CD14-positive monocyte (primary cell): ENCODE measurements around the gene FOCAD. TPM values are rescaled to one million over a fixed set of nuclear protein-coding genes. Genes with fewer than 3 reads are reported as not detected.

ENCODE experiments used
- DNase-seq, 3 donors: peaks; one replicate each; pipeline ENCODE4 v3.0.0-alpha.2; 2011 to 2022
- H2AFZ ChIP-seq: 2 replicates; pipeline ENCODE4 v1.6.0; 2012; ENCODE audit warnings: mild to moderate bottlenecking, low read depth, low read length, inconsistent platforms; ENCODE audit not compliant: insufficient read depth, poor library complexity, severe bottlenecking
- H3K27ac ChIP-seq, 2 donors: 1 replicate in 1 of 2; 2 replicates in 1 of 2; pipeline ENCODE4 v1.5.1; 2012 to 2013; ENCODE audit warnings: low read length in 2 of 2, control low read depth in 1 of 2, inconsistent platforms in 1 of 2, low read depth in 1 of 2, mild to moderate bottlenecking in 1 of 2
- H3K27me3 ChIP-seq, 2 donors: one replicate each; pipeline versions ENCODE4 v1.6.0 to v1.6.1; 2011 to 2013; ENCODE audit warnings: low read length in 2 of 2; ENCODE audit not compliant: control insufficient read depth in 2 of 2, insufficient read depth in 2 of 2
- H3K36me3 ChIP-seq, 2 donors: replicated peaks in 1 of 2; 1 replicate in 1 of 2; 2 replicates in 1 of 2; pipeline versions ENCODE4 v1.5.1 to v1.6.1; 2012 to 2013; ENCODE audit warnings: low read length in 2 of 2, control low read depth in 1 of 2, inconsistent platforms in 1 of 2, mild to moderate bottlenecking in 1 of 2; ENCODE audit not compliant: insufficient read depth in 2 of 2, control insufficient read depth in 1 of 2
- H3K4me1 ChIP-seq, 2 donors: 1 replicate in 1 of 2; 2 replicates in 1 of 2; pipeline versions ENCODE4 v1.5.1 to v1.6.1; 2012 to 2013; ENCODE audit warnings: low read length in 2 of 2, control low read depth in 1 of 2, inconsistent platforms in 1 of 2, mild to moderate bottlenecking in 1 of 2, moderate library complexity in 1 of 2; ENCODE audit not compliant: insufficient read depth in 2 of 2, control insufficient read depth in 1 of 2
- H3K4me2 ChIP-seq: replicated peaks from 2 replicates; pipeline ENCODE3; 2012; ENCODE audit warnings: low read length, moderate library complexity, mild to moderate bottlenecking; ENCODE audit not compliant: poor library complexity, severe bottlenecking; ENCODE audit errors: extremely low read depth
- H3K4me3 ChIP-seq, 3 experiments: fragments of 200-600 bp in 1 of 3; sonication (generic) in 1 of 3; replicated peaks in 1 of 3; 1 replicate in 2 of 3; 2 replicates in 1 of 3; pipeline ENCODE4 v1.5.1; 2011 to 2013; ENCODE audit warnings: low read length in 3 of 3, mild to moderate bottlenecking in 3 of 3, control low read depth in 2 of 3, low read depth in 2 of 3, inconsistent platforms in 1 of 3, moderate library complexity in 1 of 3
- H3K79me2 ChIP-seq: 2 replicates; pipeline ENCODE4 v1.6.0; 2012; ENCODE audit warnings: mild to moderate bottlenecking, control low read depth, inconsistent platforms, low read length, moderate library complexity; ENCODE audit not compliant: insufficient read depth
- H3K9ac ChIP-seq: 2 replicates; pipeline ENCODE4 v1.6.0; 2017; ENCODE audit warnings: low read length, mild to moderate bottlenecking; ENCODE audit not compliant: insufficient read depth, poor library complexity, severe bottlenecking
- H3K9me3 ChIP-seq, 2 donors: replicated peaks in 1 of 2; 1 replicate in 1 of 2; 2 replicates in 1 of 2; pipeline versions ENCODE4 v1.5.1 to v1.6.1; 2012 to 2013; ENCODE audit warnings: low read length in 2 of 2, control low read depth in 1 of 2; ENCODE audit not compliant: control insufficient read depth in 1 of 2, insufficient read depth in 1 of 2
- H4K20me1 ChIP-seq: 2 replicates; pipeline ENCODE4 v1.6.0; 2012; ENCODE audit warnings: mild to moderate bottlenecking, low read length, control low read depth, moderate library complexity; ENCODE audit not compliant: insufficient read depth
- H3K27ac Mint-ChIP-seq, 7 donors: one replicate each; pipeline ENCODE4 v1.8.0; 2020; ENCODE audit warnings: mild to moderate bottlenecking in 7 of 7, mixed read lengths in 7 of 7, moderate library complexity in 6 of 7, inconsistent platforms in 2 of 7
- H3K27me3 Mint-ChIP-seq, 3 donors: one replicate each; pipeline ENCODE4 v1.8.0; 2021 to 2022; ENCODE audit warnings: low read depth in 3 of 3, mild to moderate bottlenecking in 3 of 3, mixed read lengths in 3 of 3, moderate library complexity in 3 of 3, inconsistent platforms in 1 of 3
- H3K36me3 Mint-ChIP-seq, 2 donors: one replicate each; pipeline ENCODE4 v1.8.0; 2020; ENCODE audit warnings: mixed read lengths in 2 of 2, inconsistent platforms in 1 of 2, mild to moderate bottlenecking in 1 of 2
- H3K4me1 Mint-ChIP-seq: one replicate; pipeline ENCODE4 v1.8.0; 2020; ENCODE audit warnings: mild to moderate bottlenecking, mixed read lengths
- H3K4me3 Mint-ChIP-seq, 2 donors: one replicate each; pipeline ENCODE4 v1.8.0; 2020; ENCODE audit warnings: mild to moderate bottlenecking in 2 of 2, mixed read lengths in 2 of 2, moderate library complexity in 1 of 2
- H3K9me3 Mint-ChIP-seq, 7 donors: one replicate each; pipeline ENCODE4 v1.8.0; 2020 to 2022; ENCODE audit warnings: mixed read lengths in 7 of 7, mild to moderate bottlenecking in 6 of 7, moderate library complexity in 6 of 7, inconsistent platforms in 2 of 7
- WGBS: methylation state at CpG from one replicate; pipeline ENCODE4 v1.1.5; 2013; ENCODE audit warnings: missing lambda C conversion rate; ENCODE audit not compliant: insufficient coverage; 5-methylcytosine and 5-hydroxymethylcytosine counted together
- intact Hi-C, 2 donors: fragments of 100-400 bp; cut with micrococcal nuclease; formaldehyde crosslinking; loops; one replicate each; pipeline versions ENCODE4 v1.15.0 to v1.15.1; 2023
- polyA minus RNA-seq: library from RNA; depleted of rRNA, polyadenylated mRNA; stranded (reverse); fragments of >200 nt; gene quantifications from 2 replicates; pipeline ENCODE4 v1.2.3, GENCODE V29; 2012
- polyA plus RNA-seq, 3 donors: library from polyadenylated mRNA; depleted of rRNA in 1 of 3; unstranded in 2 of 3; stranded (reverse) in 1 of 3; fragments of 300-500 nt in 2 of 3; fragments of >200 nt in 1 of 3; fragmentation: Illumina TruSeq in 2 of 3; gene quantifications; 1 replicate in 2 of 3; 2 replicates in 1 of 3; pipeline ENCODE4 v1.2.3, GENCODE V29; 2012 to 2021
- total RNA-seq, 12 experiments: library from RNA in 1 of 12; stranded (reverse) in 1 of 12; fragments of 120-200 nt in 1 of 12; gene quantifications; one replicate each; pipeline ENCODE4 v1.2.4 and lab custom pipeline; 2013 to 2026; ENCODE audit warnings: mixed read lengths in 6 of 12, inconsistent platforms in 1 of 12
- TF ChIP-seq, protein P1 (sequence below): fragments of 200-600 bp; IDR thresholded peaks from one replicate; pipeline ENCODE4 v1.8.0; 2022; ENCODE audit warnings: antibody characterized with exemption, mild to moderate bottlenecking

The FOCAD gene, protein sequence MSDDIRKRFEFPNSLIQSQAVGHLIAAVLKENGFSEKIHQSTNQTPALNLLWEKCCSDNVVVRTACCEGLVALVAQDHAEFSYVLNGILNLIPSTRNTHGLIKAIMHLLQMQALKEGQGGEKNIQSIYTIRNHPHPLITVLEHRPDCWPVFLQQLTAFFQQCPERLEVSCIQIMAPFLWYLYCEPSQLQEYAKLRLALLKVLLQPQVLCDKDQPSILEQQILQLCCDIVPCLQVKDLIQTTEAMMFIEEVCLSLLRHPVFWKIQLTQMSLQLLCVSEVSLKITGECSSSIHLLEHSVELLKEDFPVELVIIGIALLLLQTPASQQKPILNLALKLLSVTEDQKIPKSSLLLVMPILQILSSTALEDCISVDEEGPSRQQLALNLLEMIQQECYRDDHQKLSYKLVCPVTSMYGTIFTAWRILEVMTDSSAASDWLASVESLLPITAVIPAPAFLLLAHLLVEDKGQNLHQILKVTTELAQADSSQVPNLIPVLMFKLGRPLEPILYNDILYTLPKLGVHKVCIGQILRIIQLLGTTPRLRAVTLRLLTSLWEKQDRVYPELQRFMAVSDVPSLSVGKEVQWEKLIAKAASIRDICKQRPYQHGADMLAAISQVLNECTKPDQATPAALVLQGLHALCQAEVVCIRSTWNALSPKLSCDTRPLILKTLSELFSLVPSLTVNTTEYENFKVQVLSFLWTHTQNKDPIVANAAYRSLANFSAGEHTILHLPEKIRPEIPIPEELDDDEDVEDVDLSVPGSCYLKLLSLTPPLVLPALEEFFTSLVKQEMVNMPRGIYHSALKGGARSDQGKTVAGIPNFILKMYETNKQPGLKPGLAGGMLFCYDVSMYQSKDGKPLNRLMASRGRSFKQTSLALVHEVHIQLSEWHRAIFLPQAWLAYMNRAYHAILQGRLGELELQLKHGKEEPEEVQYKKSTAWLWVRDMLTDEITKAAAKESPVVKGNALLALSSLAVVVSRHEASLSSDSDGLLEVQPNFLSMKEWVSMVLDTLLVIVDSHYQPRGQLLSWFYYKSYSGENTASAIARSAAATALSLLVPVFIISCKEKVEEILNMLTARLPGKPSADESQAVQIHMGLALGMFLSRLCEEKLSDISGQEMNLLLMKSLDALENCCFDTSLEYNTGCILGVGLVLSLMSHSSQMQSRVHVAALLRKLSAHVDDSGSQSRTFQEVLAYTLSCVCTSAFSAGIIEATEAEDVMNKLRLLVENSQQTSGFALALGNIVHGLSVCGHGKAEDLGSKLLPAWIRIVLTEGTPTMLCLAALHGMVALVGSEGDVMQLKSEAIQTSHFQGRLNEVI (N-terminal part only)
- total RNA-seq (2013): 8.5 TPM
- polyA plus RNA-seq (1 to 10 TPM; 4.9 to 6.3 (median 5.1) TPM), polyA minus RNA-seq (4.9 and 5.1 TPM in 2 replicates), total RNA-seq (lab: John Stamatoyannopoulos, UW) (13.5 to 29.4 (median 16.7) reads per million in 11 experiments)

DNA sequence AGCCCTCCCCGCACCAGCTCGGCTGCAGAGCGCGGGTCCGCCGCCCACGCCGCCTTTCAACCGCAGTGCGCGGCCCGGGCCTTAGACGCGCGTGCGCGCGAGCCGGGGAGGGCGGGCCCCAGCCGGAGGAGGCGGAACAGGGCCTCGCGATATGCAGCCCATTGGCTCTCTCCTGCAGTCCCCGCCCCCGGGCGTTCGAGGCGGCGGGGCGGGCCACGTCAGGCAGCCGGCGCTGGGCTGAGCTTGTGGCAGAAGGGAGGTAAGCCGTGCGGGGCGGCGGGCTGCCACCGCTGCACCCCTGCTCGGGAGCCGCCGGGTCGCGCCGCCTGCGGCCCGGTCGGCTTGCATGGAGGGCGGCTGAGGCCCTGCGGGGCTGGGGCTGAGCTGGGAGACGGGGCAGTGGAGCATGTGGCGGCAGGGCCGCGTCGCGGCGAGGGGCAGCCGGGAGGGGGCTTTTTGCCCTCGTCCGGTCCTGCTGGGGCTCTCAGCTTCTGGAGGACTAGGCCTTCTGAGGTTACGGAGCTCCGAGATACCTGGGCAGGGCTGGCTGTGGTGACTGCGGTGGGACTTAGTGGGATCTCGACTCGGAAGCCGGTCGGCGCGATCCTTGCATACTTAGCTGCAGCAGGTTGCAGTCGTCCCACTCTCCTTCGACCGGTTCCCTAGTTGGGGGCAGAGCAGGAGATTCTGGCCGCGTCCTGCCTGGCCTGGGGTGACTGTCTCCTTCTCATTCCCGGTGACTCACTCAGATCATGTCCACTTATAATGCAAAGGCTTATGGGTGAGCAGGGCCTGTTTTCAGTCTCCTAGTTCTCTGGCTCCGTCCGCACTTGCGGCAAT, at the start of gene FOCAD:
TSS of gene FOCAD (plus strand) at position 225 of the 840 bp plus-strand sequence. CDS start 31,095 bp downstream, outside the sequence.
- H3K27ac Mint-ChIP-seq: peak within 1 kb of the TSS; percentile 60 to 91 (median 89)
- Histone ChIP-seq H3K27me3 (no peaks in the 10 kb centered on the region), H3K4me1 (peaks cover 15 to 29% of the 10 kb centered on the region in 2 donors), H3K4me3 (peak within 1 kb of the TSS; percentile 95 to 96 (median 95)), H3K4me2 (peak within 1 kb of the TSS; percentile 91), H3K9ac (peak within 1 kb of the TSS; percentile 91), H3K9me3 (no peaks in the 10 kb centered on the region), H3K79me2 (peaks cover 41% of the 10 kb centered on the region), H3K27ac (peak within 1 kb of the TSS; percentile 68 to 89), H4K20me1 (no peaks in the 10 kb centered on the region), H3K36me3 (no peaks in the 10 kb centered on the region), H2AFZ (peak within 1 kb of the TSS; percentile 98)
- intact Hi-C loops: loop anchor here in 1 of 2 donors (10.0 kb wide), 1 partner anchor 421 kb away; no protein-coding TSS in a partner anchor
- no peaks in the 10 kb centered on the region for H3K36me3 Mint-ChIP-seq
- peak within 1 kb of the TSS; percentile 91 to 93 for H3K4me3 Mint-ChIP-seq
- peak; percentile 90 to 93 (median 92) for DNase-seq
- TF ChIP-seq, protein P1, sequence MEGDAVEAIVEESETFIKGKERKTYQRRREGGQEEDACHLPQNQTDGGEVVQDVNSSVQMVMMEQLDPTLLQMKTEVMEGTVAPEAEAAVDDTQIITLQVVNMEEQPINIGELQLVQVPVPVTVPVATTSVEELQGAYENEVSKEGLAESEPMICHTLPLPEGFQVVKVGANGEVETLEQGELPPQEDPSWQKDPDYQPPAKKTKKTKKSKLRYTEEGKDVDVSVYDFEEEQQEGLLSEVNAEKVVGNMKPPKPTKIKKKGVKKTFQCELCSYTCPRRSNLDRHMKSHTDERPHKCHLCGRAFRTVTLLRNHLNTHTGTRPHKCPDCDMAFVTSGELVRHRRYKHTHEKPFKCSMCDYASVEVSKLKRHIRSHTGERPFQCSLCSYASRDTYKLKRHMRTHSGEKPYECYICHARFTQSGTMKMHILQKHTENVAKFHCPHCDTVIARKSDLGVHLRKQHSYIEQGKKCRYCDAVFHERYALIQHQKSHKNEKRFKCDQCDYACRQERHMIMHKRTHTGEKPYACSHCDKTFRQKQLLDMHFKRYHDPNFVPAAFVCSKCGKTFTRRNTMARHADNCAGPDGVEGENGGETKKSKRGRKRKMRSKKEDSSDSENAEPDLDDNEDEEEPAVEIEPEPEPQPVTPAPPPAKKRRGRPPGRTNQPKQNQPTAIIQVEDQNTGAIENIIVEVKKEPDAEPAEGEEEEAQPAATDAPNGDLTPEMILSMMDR: no peak
- whole genome bisulfite sequencing: 0% methylated on average over 71 of the region's 78 CpGs
- H3K27me3 Mint-ChIP-seq: no peaks in the 10 kb centered on the region
- H3K9me3 Mint-ChIP-seq: no peaks in the 10 kb centered on the region
- peaks cover 22% of the 10 kb centered on the region for H3K4me1 Mint-ChIP-seq
